Activated CD8-positive, alpha-beta memory T cell treated with anti-CD3 and anti-CD28 coated beads for 4 hours (primary cell): Measurements from ENCODE around the gene PA2G4.
A peak's percentile ranks its signal among the peaks of the same experiment; 100 is the strongest.
"Not testable (repeated sequence)": the region's sequence is repeated elsewhere in the genome, so short reads cannot be mapped to it uniquely, and the experiment has no call there.

ENCODE experiments used
- DNase-seq, 2 donors: peaks; one replicate each; pipeline ENCODE4 v3.0.0-alpha.2; 2020; ENCODE audit warnings: low read depth in 2 of 2

Gene PA2G4

GRCh38 chr12:56104109-56104814 is at the start of gene PA2G4:
TSS of gene PA2G4 (plus strand) at chr12:56104559. CDS start at chr12:56104738, 179 bp downstream.
- peak; percentile 94 to 95 for DNase-seq

- not testable (repeated sequence) for DNase-seq
Observed at GRCh38 chr12:56059964-56060363, 44.4 kb upstream of the PA2G4 start.

- DNase-seq: no peak
Observed at GRCh38 chr12:56061982-56062381, 42.4 kb upstream of the PA2G4 start.

GRCh38 chr12:56062996-56063395 is 41.4 kb upstream of the PA2G4 start:
- DNase-seq: no peak

- no peak for DNase-seq
Observed at GRCh38 chr12:56071648-56072047, 32.7 kb upstream of the PA2G4 start.

- no peak for DNase-seq
Observed at GRCh38 chr12:56074396-56074795, 30.0 kb upstream of the PA2G4 start.

- DNase-seq: not testable (repeated sequence)
Observed at GRCh38 chr12:56077966-56078365, 26.4 kb upstream of the PA2G4 start.

- DNase-seq: no peak
Observed at GRCh38 chr12:56078427-56078826, 25.9 kb upstream of the PA2G4 start.

GRCh38 chr12:56078931-56079722 is 25.2 kb upstream of the PA2G4 start:
- DNase-seq: peak in 1 of 2 donors; percentile 20

- DNase-seq: peak; percentile 49 to 52
Observed at GRCh38 chr12:56079723-56080555, 24.4 kb upstream of the PA2G4 start, which contains the start of gene ERBB3. TSS of gene ERBB3 (plus strand) at chr12:56080165. CDS start at chr12:56080301, 136 bp downstream.

GRCh38 chr12:56080556-56081138 is 23.7 kb upstream of the PA2G4 start:
- no peak for DNase-seq

GRCh38 chr12:56081393-56082347 is 22.7 kb upstream of the PA2G4 start:
- DNase-seq: no peak

- DNase-seq: no peak
Observed at GRCh38 chr12:56082382-56082781, 22.0 kb upstream of the PA2G4 start.

- no peak for DNase-seq
Observed at GRCh38 chr12:56082967-56083366, 21.4 kb upstream of the PA2G4 start.

GRCh38 chr12:56084958-56085543 is 19.3 kb upstream of the PA2G4 start:
- no peak for DNase-seq

GRCh38 chr12:56086096-56086495 is 18.3 kb upstream of the PA2G4 start:
- DNase-seq: no peak

GRCh38 chr12:56086608-56087007 is 17.8 kb upstream of the PA2G4 start:
- no peak for DNase-seq

- no peak for DNase-seq
Observed at GRCh38 chr12:56087220-56087619, 17.1 kb upstream of the PA2G4 start.

GRCh38 chr12:56097738-56098137 is 6.6 kb upstream of the PA2G4 start:
- DNase-seq: no peak

- no peak for DNase-seq
Observed at GRCh38 chr12:56098592-56098991, 5.8 kb upstream of the PA2G4 start.
